ENCODE data around the gene NSMF. TPM values are rescaled to one million over a fixed set of nuclear protein-coding genes. Genes with fewer than 3 reads are reported as not detected.

NSMF gene
- total and polyA plus RNA-seq, 10 of the 15 experiments (the other 5 are each of a cell fraction or from before 2014, with no cell fraction given), result 0.13 to 44.3 (median 13.4) TPM

DNA sequence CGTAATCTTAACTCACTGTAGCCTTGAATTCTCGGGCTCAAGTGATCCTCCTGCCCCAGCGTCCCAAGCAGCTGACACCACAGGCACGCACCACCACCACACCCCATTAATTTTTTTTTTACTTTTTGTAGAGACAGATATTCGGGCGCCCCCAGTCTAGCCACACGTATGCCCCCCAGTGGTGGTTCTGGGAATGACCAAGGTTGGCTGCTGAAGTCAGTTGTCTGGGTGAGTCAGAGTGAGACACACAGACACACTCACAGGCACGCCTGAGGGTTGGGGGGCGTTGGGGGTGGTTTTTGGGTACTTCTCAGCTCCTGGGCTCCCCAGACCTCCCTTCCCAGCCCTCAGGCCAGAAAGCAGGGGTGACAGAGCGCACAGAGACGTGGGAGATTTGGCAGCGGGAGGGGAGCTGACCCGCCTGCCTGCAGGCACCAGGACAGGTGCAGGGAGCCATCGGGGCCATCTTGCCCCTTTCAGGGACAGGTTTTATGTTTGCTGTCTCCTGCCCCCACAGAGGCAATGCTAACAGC, 13.8 kb downstream of the NSMF start (continued):
- TF ChIP-seq, protein P1, sequence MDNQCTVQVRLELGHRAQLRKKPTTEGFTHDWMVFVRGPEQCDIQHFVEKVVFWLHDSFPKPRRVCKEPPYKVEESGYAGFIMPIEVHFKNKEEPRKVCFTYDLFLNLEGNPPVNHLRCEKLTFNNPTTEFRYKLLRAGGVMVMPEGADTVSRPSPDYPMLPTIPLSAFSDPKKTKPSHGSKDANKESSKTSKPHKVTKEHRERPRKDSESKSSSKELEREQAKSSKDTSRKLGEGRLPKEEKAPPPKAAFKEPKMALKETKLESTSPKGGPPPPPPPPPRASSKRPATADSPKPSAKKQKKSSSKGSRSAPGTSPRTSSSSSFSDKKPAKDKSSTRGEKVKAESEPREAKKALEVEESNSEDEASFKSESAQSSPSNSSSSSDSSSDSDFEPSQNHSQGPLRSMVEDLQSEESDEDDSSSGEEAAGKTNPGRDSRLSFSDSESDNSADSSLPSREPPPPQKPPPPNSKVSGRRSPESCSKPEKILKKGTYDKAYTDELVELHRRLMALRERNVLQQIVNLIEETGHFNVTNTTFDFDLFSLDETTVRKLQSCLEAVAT (IDR thresholded peaks at IDR 0.05), result 0 out of 2 replicates have a peak, but pooled peaks have one; percentile 63
- TF ChIP-seq MTA2 (IDR thresholded peaks at IDR 0.05; ENCODE audit: low read depth), result 0 out of 2 replicates have a peak, but pooled peaks have one; percentile 21
- TF ChIP-seq PML (IDR thresholded peaks at IDR 0.05; ENCODE audit: low read length), result no peak
- 0 out of 2 replicates have a peak, but pooled peaks have one; percentile 27 for TF ChIP-seq CREB1 (IDR thresholded peaks at IDR 0.05; ENCODE audit: low read depth)
- TF ChIP-seq, protein P2, sequence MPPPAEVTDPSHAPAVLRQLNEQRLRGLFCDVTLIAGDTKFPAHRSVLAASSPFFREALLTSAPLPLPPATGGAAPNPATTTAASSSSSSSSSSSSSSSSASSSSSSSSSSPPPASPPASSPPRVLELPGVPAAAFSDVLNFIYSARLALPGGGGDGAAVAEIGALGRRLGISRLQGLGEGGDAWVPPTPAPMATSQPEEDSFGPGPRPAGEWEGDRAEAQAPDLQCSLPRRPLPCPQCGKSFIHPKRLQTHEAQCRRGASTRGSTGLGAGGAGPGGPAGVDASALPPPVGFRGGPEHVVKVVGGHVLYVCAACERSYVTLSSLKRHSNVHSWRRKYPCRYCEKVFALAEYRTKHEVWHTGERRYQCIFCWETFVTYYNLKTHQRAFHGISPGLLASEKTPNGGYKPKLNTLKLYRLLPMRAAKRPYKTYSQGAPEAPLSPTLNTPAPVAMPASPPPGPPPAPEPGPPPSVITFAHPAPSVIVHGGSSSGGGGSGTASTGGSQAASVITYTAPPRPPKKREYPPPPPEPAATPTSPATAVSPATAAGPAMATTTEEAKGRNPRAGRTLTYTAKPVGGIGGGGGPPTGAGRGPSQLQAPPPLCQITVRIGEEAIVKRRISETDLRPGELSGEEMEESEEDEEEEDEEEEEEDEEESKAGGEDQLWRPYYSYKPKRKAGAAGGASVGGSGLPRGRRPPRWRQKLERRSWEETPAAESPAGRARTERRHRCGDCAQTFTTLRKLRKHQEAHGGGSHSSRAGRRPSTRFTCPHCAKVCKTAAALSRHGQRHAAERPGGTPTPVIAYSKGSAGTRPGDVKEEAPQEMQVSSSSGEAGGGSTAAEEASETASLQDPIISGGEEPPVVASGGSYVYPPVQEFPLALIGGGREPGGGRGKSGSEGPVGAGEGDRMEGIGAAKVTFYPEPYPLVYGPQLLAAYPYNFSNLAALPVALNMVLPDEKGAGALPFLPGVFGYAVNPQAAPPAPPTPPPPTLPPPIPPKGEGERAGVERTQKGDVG (CRISPR knock-in tag; IDR thresholded peaks at IDR 0.05), result no peak
- peak; percentile 75 for TF ChIP-seq RUNX3 (IDR thresholded peaks at IDR 0.05; ENCODE audit: low read length)
- peak; percentile 20 for TF ChIP-seq MEF2B (IDR thresholded peaks at IDR 0.05; ENCODE audit: partially characterized antibody, poor library complexity, severe bottlenecking)
- TF ChIP-seq FOXM1 (IDR thresholded peaks at IDR 0.05; ENCODE audit: low read depth, low read length), result peak; percentile 39; the same call in 1 of the 2 replicates
- peak; percentile 72 for TF ChIP-seq JUNB (IDR thresholded peaks at IDR 0.05)
- no peak for TF ChIP-seq NR2C1 (IDR thresholded peaks at IDR 0.05)
- TF ChIP-seq ESRRA (IDR thresholded peaks at IDR 0.05; ENCODE audit: low read length), result no peak
- TF ChIP-seq NBN (IDR thresholded peaks at IDR 0.05), result peak; percentile 71; the same call in 1 of the 2 replicates
- peak; percentile 61 to 84; a peak in 3 of 4 replicates for TF ChIP-seq BHLHE40 (IDR thresholded peaks at IDR 0.05; ENCODE audit: borderline replicate concordance in 1 of 2, low read depth in 2 of 2, low read length in 1 of 2)
- peak; percentile 46; the same call in 1 of the 2 replicates for TF ChIP-seq IRF4 (IDR thresholded peaks at IDR 0.05; ENCODE audit: low read depth, low read length)
- TF ChIP-seq, protein P3, sequence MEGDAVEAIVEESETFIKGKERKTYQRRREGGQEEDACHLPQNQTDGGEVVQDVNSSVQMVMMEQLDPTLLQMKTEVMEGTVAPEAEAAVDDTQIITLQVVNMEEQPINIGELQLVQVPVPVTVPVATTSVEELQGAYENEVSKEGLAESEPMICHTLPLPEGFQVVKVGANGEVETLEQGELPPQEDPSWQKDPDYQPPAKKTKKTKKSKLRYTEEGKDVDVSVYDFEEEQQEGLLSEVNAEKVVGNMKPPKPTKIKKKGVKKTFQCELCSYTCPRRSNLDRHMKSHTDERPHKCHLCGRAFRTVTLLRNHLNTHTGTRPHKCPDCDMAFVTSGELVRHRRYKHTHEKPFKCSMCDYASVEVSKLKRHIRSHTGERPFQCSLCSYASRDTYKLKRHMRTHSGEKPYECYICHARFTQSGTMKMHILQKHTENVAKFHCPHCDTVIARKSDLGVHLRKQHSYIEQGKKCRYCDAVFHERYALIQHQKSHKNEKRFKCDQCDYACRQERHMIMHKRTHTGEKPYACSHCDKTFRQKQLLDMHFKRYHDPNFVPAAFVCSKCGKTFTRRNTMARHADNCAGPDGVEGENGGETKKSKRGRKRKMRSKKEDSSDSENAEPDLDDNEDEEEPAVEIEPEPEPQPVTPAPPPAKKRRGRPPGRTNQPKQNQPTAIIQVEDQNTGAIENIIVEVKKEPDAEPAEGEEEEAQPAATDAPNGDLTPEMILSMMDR (IDR thresholded peaks at IDR 0.05 in 2 of 3, conservative IDR thresholded peaks at IDR 0.05 in 1 of 3; ENCODE audit: control insufficient read depth in 2 of 3, extremely low read depth in 1 of 3, insufficient read depth in 1 of 3, low read depth in 3 of 3, low read length in 3 of 3), result peak; percentile 74 to 86 (median 83)
- peak; percentile 55; the same call in 1 of the 2 replicates for TF ChIP-seq CREM (IDR thresholded peaks at IDR 0.05; ENCODE audit: low read depth)
- TF ChIP-seq, protein P4, sequence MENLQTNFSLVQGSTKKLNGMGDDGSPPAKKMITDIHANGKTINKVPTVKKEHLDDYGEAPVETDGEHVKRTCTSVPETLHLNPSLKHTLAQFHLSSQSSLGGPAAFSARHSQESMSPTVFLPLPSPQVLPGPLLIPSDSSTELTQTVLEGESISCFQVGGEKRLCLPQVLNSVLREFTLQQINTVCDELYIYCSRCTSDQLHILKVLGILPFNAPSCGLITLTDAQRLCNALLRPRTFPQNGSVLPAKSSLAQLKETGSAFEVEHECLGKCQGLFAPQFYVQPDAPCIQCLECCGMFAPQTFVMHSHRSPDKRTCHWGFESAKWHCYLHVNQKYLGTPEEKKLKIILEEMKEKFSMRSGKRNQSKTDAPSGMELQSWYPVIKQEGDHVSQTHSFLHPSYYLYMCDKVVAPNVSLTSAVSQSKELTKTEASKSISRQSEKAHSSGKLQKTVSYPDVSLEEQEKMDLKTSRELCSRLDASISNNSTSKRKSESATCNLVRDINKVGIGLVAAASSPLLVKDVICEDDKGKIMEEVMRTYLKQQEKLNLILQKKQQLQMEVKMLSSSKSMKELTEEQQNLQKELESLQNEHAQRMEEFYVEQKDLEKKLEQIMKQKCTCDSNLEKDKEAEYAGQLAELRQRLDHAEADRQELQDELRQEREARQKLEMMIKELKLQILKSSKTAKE (IDR thresholded peaks at IDR 0.05; ENCODE audit: low read depth, poor library complexity, severe bottlenecking), result peak; percentile 58
- TF ChIP-seq BMI1 (IDR thresholded peaks at IDR 0.05; ENCODE audit: borderline replicate concordance), result no peak
- TF ChIP-seq DPF2 (IDR thresholded peaks at IDR 0.05), result peak; percentile 55
